GM19193 (cell line): Measurements from ENCODE around the gene GHRHR.

Experiments used
- POLR2A ChIP-seq: IDR thresholded peaks from 4 replicates; pipeline ENCODE4 v1.6.1; 2011; ENCODE audit not compliant: insufficient read depth, insufficient read length; ENCODE audit errors: extremely low read depth

Gene GHRHR

DNA sequence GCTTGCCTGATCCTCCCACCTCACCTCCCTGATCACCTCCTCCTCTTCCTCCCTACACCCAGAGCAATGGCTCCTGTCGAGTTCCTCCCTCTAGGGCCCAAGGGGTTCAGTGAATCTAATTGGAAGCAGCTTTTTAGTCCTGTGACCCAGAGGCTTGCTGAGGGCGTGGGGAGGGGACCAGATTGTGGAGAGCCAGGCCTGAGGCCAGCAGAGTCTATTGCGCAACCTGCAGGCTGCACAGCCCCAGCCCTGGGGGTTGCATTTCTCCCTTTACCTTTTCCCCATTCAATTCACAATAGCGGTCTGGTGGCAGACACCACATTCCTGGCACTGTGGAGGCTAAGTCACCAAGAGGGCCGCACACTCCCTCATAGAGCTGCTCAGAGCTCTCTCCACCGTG lies 32.5 kb downstream of the GHRHR start:
- no peak for TF ChIP-seq POLR2A

DNA sequence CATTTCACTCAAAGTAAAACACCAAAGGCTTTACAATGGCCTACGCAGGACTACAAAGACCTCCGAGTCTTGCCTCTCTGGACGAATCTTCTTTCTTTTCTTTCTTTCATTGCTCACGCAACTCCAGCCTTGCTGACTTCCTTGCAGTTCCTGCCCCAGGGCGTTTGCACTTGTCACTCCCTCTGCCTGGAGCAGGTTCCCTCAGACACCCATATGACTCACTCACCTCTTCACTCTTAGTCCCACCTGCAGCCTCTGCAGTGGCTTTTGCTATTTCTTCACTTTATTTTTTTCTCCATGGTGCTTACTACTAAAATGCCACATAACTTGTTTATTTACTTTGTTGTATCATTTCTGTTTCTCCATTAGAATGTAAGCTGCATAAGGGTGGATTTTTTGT lies 33.1 kb downstream of the GHRHR start:
- no peak for TF ChIP-seq POLR2A

DNA sequence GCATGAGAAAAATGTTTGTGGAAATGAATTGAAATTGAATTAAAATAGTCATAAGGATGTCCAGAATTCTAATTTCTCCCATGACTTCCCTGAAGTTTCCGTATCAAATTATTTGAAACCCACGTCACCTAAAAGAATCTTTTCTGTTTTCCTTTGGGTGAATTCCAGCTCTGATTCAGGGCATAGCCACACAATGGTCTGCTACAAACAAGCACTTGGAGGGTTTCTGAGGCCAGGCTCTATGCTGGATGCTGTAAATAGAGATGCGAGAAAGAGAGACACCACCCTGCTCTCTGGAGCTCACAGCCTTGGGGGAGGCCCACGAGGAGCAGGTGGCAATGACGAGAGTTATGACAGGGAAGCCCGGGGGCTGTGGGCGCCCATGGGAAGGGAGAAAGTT lies 33.6 kb downstream of the GHRHR start:
- no peak for TF ChIP-seq POLR2A

DNA sequence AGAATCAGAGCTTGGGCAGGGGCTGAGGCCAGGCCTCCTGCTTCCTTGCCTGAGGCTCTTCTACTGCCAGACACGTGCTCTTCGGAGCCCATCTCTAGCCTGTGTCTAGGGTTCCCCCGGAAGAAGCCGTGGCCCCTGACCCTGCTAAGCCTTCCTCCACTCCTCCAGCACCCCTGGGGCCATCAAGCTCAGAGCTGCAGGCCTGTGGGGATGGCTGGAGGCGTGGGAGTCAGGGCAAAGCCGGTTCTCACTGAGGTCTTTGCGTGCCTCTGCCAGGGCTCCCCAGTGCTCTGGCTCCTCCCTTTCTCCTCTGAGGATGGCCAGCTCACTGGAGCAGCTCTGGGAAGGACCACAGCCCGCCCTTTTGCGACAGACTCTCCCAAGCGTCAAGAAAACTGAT lies 34.4 kb downstream of the GHRHR start:
- TF ChIP-seq POLR2A, result no peak

DNA sequence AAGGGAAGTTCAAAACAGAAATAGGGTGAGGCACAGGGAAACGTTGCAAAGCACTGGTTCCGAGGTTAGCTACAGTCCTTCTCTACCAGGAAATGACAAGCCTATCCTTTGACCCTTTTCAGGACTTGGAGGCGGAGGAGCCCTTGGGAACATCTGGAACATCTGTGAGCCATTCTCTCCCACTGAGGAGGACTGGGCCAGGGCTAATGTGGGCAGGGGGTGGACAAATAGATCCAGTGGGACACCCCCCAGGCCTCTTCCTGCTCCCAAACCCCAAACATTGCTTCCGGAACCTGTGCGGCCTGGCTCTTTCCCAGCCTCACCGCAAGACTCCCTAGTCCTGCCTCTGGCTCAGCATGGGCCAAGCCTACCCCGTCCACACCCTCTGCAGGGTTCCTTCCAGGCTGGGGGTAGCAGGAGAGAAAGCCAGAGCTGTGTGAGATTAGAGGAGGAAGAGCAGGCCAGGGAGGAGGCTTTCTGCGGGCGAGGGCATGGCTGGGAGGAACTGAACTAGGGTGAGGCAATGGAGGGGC lies 36.5 kb downstream of the GHRHR start:
- TF ChIP-seq POLR2A, result no peak

DNA sequence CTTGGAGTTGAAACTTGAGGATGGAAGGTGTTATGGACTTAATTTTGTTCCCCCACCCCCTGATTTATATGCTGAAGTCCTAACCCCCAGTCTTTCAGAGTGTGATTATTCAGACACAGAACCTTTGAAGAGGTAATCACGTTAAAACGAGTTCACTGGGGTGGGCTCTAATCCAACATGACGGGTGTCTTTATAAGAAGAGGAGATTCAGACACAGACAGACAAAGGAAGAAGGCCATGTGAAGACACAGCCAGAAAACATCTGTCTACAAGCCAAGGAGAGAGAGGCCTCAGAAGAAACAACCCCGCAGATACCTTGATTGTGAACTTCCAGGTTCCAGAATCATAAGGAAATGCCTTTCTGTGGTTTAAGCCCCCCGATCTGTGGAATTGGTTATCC lies 37.0 kb downstream of the GHRHR start:
- no peak for TF ChIP-seq POLR2A

DNA sequence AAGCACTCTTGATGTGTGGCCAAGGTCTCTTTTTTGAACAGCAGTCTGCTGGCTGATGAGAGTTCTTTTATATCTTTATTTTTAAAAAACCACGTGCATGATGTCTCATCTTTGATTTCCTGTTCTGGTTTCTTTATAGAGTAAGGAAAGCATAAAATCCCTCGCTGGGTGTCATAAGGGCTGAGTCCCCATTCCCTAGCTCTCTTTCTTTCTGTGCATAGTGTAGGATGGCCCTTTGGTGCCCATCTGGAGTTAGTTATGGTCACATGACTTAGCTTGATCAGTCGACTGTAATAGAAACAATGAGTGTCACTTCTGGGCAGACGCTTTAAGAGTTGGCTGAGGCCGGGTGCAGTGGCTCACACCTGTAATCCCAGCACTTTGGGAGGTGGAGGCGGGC lies 38.5 kb downstream of the GHRHR start:
- TF ChIP-seq POLR2A, result no peak

DNA sequence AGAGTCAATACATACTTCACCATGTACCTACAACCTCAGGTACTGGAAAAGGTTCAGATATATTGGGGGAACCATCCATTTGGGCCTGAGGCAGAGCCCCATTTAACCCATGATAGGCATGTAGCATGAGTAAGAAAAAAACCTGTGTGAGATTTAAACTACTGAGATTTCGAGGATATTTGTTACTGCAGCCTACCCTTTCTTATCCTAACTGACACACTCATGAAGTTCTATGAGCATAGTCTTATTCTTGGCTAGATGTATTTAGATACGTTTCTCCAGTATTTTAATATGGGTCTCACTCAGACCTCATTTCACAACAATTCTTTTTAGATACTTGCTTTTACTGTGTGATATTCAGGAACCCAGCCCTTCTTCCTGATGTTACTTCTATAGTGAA lies 39.3 kb downstream of the GHRHR start:
- no peak for TF ChIP-seq POLR2A

DNA sequence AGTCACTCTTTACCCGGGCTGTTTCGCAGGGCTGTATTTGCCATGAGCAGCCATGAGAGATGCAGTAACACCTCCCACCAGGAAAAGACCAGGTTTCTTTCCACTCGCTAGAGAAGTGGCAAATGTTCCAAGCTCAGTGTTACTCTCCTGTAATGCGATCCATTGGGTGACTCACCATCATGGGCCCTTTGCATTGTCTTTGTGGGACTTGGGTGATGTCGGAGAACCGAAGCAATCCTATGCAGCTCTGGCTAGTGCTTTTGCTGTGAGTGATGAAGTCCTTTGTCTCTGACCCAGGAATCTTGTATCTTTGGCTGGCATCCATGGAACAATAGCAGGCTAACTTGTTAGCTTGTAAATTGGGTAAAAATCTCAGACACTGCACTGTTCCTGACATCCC lies 40.0 kb downstream of the GHRHR start:
- TF ChIP-seq POLR2A, result no peak

DNA sequence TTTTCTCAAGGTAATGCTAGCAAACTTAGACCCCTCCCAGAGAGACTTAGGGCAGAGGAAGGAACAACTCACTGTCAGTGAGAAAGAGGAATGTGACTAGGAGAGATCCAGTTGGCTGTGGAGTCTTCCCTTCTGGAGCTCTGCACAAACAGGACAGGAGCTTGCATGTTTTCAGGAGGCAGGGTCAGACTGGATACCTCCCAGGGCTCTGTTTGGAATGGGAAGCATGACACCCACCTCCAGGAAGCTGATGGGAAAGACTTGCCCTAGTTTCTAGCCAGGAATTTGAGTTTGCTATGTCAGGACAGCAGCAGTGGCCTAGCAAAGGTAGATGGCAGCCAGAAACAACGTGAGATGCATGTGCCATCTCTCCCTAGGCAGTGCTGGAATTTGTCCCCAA lies 40.6 kb downstream of the GHRHR start:
- TF ChIP-seq POLR2A, result no peak

DNA sequence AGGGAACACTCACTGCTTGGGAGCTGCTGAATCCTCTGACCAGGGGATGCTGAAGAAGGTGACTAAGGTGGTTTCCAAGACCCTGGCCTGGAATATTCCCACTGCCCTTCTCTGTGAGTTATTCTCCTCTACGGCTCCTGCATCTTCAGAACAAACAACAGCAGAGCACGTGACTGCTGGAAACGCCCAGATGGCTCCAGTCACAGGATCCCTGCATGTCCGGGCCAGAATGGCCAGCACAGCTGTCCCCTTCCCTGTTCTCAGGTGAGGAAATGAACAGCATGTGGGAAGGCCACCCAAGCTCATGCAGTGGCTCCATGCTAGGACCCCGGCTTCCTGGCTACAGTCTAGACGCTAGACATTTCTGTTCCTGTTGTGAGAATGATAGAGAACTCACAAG lies 43.1 kb downstream of the GHRHR start:
- TF ChIP-seq POLR2A, result no peak

DNA sequence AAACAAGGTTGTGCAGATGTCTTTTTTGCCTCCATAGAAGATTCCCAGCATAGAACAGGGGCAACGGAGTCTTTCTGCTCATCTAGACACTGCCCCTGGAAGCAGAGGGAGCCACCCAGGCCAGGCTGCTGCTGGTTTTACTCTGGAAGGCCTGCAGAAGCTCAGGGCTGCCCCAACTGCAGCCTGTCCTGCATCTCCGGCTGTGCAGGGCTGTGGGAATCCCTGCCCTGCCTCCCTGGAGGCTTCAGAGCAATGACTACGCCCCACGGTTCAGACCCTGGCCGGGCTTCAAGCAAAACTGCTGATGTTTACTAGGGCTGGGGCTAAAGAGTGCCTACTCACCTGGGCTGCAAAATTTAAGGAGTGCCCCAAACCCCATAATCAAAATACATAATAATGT lies 43.9 kb downstream of the GHRHR start:
- TF ChIP-seq POLR2A, result no peak

DNA sequence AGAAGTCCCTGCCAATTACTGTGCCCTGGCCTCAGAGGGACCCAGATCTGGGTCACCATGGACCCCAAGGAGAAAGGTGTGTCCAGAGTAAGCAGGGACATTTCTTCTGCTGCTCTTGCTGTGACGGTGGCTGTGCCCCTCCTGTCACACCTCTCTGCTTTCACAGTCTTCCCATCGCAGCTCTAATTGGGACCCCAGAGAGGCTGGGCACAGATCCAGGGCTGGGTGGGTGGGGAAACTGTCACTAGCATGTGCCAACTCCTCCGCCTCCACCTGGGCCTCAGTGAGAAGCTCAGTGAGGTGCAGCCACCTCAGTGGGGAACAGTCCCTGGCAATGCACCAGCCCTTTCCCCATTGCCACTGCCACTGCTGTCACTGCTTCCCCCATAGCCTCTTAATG lies 51.1 kb downstream of the GHRHR start:
- no peak for TF ChIP-seq POLR2A

DNA sequence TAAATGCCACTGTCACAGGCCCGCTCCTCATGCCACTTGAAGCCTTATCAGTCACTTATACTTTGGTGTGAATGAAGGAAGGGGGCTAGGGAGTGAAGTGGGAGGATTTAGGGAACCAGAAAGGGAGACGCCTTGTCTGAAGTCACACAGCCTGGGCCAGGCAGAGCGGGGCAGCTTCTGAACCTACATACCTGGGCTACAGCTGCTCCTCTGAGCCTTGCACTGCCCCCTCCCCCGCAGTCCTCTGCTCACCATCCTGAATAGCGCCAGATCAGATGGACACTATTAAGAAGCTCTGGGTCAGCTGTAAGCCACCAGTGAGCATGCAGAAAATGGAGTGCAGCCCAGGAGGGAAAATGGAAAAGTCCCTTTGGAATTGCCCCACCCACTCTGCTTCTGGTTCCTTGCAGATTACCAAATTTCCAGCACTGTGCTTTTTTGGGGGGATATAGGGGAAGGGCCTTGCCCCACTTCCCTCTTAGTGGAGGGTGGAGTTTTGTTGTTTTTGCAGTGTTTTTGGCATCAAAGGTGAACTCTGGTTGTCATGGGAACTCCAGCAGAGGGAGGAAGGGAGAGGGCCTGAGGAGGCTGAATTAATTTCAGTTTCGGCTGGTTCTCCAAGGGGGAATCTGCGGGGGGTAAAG lies 53.4 kb downstream of the GHRHR start:
- TF ChIP-seq POLR2A, result no peak

DNA sequence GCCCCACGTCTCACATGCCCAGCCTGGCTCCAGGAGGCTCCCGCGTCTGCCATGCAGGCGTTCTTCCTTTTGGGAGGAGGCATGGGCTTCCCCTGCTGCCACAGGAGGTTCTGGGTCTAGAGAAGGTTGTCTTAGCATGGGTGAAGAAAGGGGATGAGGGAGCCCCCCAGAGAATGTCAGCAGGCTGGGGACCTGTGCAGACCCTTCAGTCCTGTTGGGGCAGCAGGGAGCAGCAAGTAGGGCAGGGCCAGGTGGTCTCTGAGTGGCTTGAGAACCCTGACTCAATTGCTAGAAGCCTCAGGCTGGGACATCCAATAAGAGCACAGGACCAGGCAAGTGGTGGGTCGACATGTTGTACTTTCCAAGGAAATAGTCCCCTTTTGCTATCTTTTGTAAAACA lies 54.0 kb downstream of the GHRHR start:
- TF ChIP-seq POLR2A, result no peak

DNA sequence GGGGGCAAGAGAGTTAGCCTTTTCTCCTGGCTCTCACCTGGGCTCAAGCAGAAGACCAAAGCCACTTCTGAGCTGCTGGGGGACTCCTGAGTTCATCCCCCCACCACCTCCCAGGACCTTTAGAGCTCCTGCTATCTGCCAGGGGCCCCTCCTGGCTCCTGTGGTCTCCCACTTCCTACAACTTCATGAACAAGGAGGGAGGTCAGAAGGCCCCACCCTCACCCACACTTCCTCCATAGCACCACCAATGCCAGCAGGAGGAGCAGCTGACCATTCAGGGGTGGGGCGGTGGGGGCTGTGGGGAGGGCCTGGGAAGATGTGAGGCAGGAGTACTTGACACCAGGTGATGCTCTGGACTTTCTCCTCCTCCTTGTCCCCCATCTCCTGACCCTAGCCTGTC lies 55.8 kb downstream of the GHRHR start:
- no peak for TF ChIP-seq POLR2A

DNA sequence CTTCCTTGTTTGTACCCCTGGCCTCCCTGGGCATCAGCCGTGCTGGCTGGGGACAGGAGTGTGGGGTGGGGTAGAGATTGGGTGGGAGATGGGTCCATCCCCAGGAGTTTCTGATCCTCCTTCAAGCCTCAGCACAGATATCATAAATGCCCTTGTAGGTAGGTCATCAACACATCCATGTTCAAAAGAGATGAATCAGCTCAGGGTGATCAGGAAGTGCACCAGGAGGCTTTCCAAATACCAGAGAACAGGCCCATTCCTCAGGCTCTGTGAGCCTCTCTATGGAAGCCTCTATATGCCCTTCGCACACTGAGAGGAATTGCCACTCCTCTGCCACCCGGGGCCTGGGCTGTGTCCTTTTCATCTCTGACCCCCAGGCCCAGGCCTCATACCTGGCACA lies 56.4 kb downstream of the GHRHR start:
- no peak for TF ChIP-seq POLR2A
